HepG2 (cell line): ENCODE data around the gene CENPB. TPM values are rescaled to one million over a fixed set of nuclear protein-coding genes. Genes with fewer than 3 reads are reported as not detected.

Experiments used
- ATAC-seq: fragments of 200-7000 bp; cut with Tn5 transposase; 3 replicates; pipeline ENCODE4 v1.9.1; 2020; ENCODE audit warnings: mild to moderate bottlenecking, moderate library complexity
- BruUV-seq: library from RNA; stranded (reverse); fragments of 400-500 nt; replicated peaks from 2 replicates; lab custom pipeline; 2021; lab: Mats Ljungman, UMichigan
- CTCF ChIA-PET: fragments of 300-600 bp; formaldehyde crosslinking; extraction: SDS; loops from one replicate; lab custom pipeline; 2021; ENCODE audit warnings: low total read pairs, inconsistent platforms, low intra/inter-chr PET ratio; lab: Yijun Ruan, JAX
- POLR2A ChIA-PET: fragments of 350-600 bp; sonication (Branson Sonifier 250); formaldehyde crosslinking; loops from one replicate; lab custom pipeline; 2020; ENCODE audit warnings: antibody characterized with exemption, inconsistent platforms; lab: Yijun Ruan, JAX
- DNase-seq: peaks from one replicate; pipeline ENCODE4 v3.0.0-alpha.2; 2015; ENCODE audit warnings: low spot score
- FAIRE-seq: peaks from 3 replicates; lab custom pipeline; 2011; peaks lifted over from hg19 to GRCh38; lab: Jason Lieb, UNC
- H2AFZ ChIP-seq: one replicate; pipeline ENCODE4 v1.6.1; 2011; ENCODE audit warnings: low read length, inconsistent platforms
- H3K27ac ChIP-seq: fragments of 300-600 bp; 3 replicates; pipeline ENCODE4 v1.8.0; 2011; ENCODE audit warnings: mixed run types, mild to moderate bottlenecking, mixed read lengths, low read length, inconsistent platforms; ENCODE audit not compliant: insufficient read depth; ENCODE audit errors: extremely low read length
- H3K27me3 ChIP-seq, 2 experiments: fragments of 200-600 bp in 1 of 2; 2 replicates in 1 of 2; 3 replicates in 1 of 2; pipeline versions ENCODE4 v1.6.0 to v1.8.0; 2011; ENCODE audit warnings: low read length in 2 of 2, mild to moderate bottlenecking in 2 of 2, moderate library complexity in 2 of 2, inconsistent platforms in 1 of 2; ENCODE audit not compliant: insufficient read depth in 2 of 2, control insufficient read depth in 1 of 2
- H3K36me3 ChIP-seq, 2 experiments: fragments of 200-600 bp in 1 of 2; replicated peaks in 1 of 2; 2 replicates in 1 of 2; 3 replicates in 1 of 2; pipeline versions ENCODE4 v1.5.1 to v1.8.0; 2011; ENCODE audit warnings: low read length in 2 of 2, inconsistent platforms in 1 of 2; ENCODE audit not compliant: insufficient read depth in 2 of 2, control insufficient read depth in 1 of 2
- H3K4me1 ChIP-seq: 2 replicates; pipeline ENCODE4 v1.5.1; 2012; ENCODE audit warnings: low read length, inconsistent platforms; ENCODE audit not compliant: insufficient read depth
- H3K4me2 ChIP-seq: 2 replicates; pipeline ENCODE4 v1.6.0; 2011; ENCODE audit warnings: low read depth, low read length, inconsistent platforms
- H3K4me3 ChIP-seq, 3 experiments: fragments of 200-600 bp in 1 of 3; sonication (generic), shearing (Covaris generic) in 1 of 3; replicated peaks in 1 of 3; 2 replicates each; pipeline ENCODE4 v1.5.1; 2011 to 2016; ENCODE audit warnings: low read length in 3 of 3, inconsistent platforms in 2 of 3, low read depth in 2 of 3, mild to moderate bottlenecking in 2 of 3, control low read depth in 1 of 3, mixed read lengths in 1 of 3; ENCODE audit not compliant: insufficient read depth in 1 of 3
- H3K79me2 ChIP-seq: one replicate; pipeline ENCODE4 v1.6.1; 2011; ENCODE audit warnings: low read length, inconsistent platforms; ENCODE audit not compliant: insufficient read depth
- H3K9ac ChIP-seq: 2 replicates; pipeline ENCODE4 v1.6.0; 2011; ENCODE audit warnings: mild to moderate bottlenecking, low read depth, low read length, inconsistent platforms; ENCODE audit not compliant: insufficient read depth
- H3K9me3 ChIP-seq: 2 replicates; pipeline ENCODE4 v1.5.1; 2012; ENCODE audit warnings: mild to moderate bottlenecking, low read length
- H4K20me1 ChIP-seq: 2 replicates; pipeline ENCODE4 v1.6.0; 2011; ENCODE audit warnings: inconsistent platforms, mild to moderate bottlenecking, low read length, moderate library complexity; ENCODE audit not compliant: insufficient read depth
- CEBPB ChIP-seq: IDR thresholded peaks from 2 replicates; pipeline ENCODE4 v1.6.1; 2011; ENCODE audit warnings: low read depth, low read length, improper control_type of control experiment, borderline replicate concordance
- HOXA9 ChIP-seq: sonication (generic); formaldehyde crosslinking; IDR thresholded peaks from 2 replicates; pipeline ENCODE4 v1.8.1; 2022; ENCODE audit warnings: missing genetic modification reagents, mild to moderate bottlenecking, moderate library complexity, borderline replicate concordance
- MBD4 ChIP-seq: IDR thresholded peaks from 2 replicates; pipeline ENCODE4 v1.6.1; 2012; ENCODE audit warnings: low read length, inconsistent platforms, borderline replicate concordance
- MYNN ChIP-seq: sonication (generic); formaldehyde crosslinking; IDR thresholded peaks from 2 replicates; pipeline ENCODE4 v1.4.0; 2020; ENCODE audit warnings: mild to moderate bottlenecking, low read depth, missing genetic modification reagents
- NFE2L2 ChIP-seq: fragments of 150-350 bp; IDR thresholded peaks from 2 replicates; pipeline ENCODE4 v1.6.1; 2014; ENCODE audit warnings: low read length
- ZNF232 ChIP-seq: sonication (generic); formaldehyde crosslinking; IDR thresholded peaks from 2 replicates; pipeline ENCODE4 v1.4.0; 2020; ENCODE audit warnings: missing genetic modification reagents, borderline replicate concordance
- ZNF317 ChIP-seq: sonication (generic); formaldehyde crosslinking; IDR thresholded peaks from 2 replicates; pipeline ENCODE4 v1.5.0; 2020; ENCODE audit warnings: mild to moderate bottlenecking, missing genetic modification reagents
- ZNF510 ChIP-seq: sonication (generic); formaldehyde crosslinking; IDR thresholded peaks from 2 replicates; pipeline ENCODE4 v1.4.0; 2020; ENCODE audit warnings: low read depth, mild to moderate bottlenecking, missing genetic modification reagents
- ZNF589 ChIP-seq: sonication (generic); formaldehyde crosslinking; conservative IDR thresholded peaks from 2 replicates; pipeline ENCODE4 v1.8.0; 2022; ENCODE audit warnings: mild to moderate bottlenecking, moderate library complexity, missing genetic modification reagents
- ZNF746 ChIP-seq: sonication (generic); formaldehyde crosslinking; IDR thresholded peaks from 2 replicates; pipeline ENCODE4 v1.8.0; 2022; ENCODE audit warnings: mild to moderate bottlenecking, missing genetic modification reagents
- ZSCAN31 ChIP-seq: sonication (generic); formaldehyde crosslinking; IDR thresholded peaks from 2 replicates; pipeline ENCODE4 v1.5.0; 2020; ENCODE audit warnings: low read depth, mild to moderate bottlenecking, missing genetic modification reagents
- WGBS: methylation state at CpG from one replicate; pipeline ENCODE4 v1.1.6; 2017; ENCODE audit warnings: low lambda C conversion rate; 5-methylcytosine and 5-hydroxymethylcytosine counted together
- in situ Hi-C: cut with HindIII; loops from 2 replicates; pipeline ENCODE4 v1.10.0; 2017; ENCODE audit warnings: low pct_unique_long_range_greater_than_20kb; ENCODE audit not compliant: extremely low pct_ligation_motif_present
- intact Hi-C: fragments of 100-400 bp; cut with micrococcal nuclease; formaldehyde crosslinking; loops from one replicate; pipeline ENCODE4 v1.10.0; 2022; ENCODE audit not compliant: unreplicated experiment
- polyA plus RNA-seq, 8 experiments: library from polyadenylated mRNA; depleted of rRNA in 3 of 8; stranded (reverse) in 7 of 8; unstranded in 1 of 8; fragments of >200 nt; fragmentation: Illumina TruSeq in 4 of 8; extraction: Trizol in 4 of 8; gene quantifications; 2 replicates each; pipeline versions ENCODE4 v1.2.1 to v1.2.3, GENCODE V29; 2011 to 2016; ENCODE audit warnings: low read depth in 4 of 8, missing spikeins in 1 of 8, mixed read lengths in 1 of 8; ENCODE audit not compliant: insufficient read depth in 1 of 8
- total RNA-seq, 5 experiments: library from RNA; depleted of rRNA; stranded (reverse); fragments of >200 nt; fragmentation: Illumina TruSeq; extraction: Trizol; gene quantifications; 2 replicates each; pipeline ENCODE4 v1.2.3, GENCODE V29; 2016; ENCODE audit warnings: low read depth in 1 of 5
- TF ChIP-seq, protein P1 (sequence below): fragments of 450-650 bp; IDR thresholded peaks from 2 replicates; pipeline ENCODE4 v1.6.1; 2016
- TF ChIP-seq, protein P2 (sequence below): sonication (generic); formaldehyde crosslinking; IDR thresholded peaks from 2 replicates; pipeline ENCODE4 v1.4.0; 2020; ENCODE audit warnings: missing genetic modification reagents, borderline replicate concordance
- TF ChIP-seq, protein P3 (sequence below): sonication (generic); formaldehyde crosslinking; IDR thresholded peaks from 2 replicates; pipeline ENCODE4 v1.4.0; 2020; ENCODE audit warnings: missing genetic modification reagents
- TF ChIP-seq, protein P4 (sequence below): sonication (generic); formaldehyde crosslinking; IDR thresholded peaks from 2 replicates; pipeline ENCODE4 v1.4.0; 2020; ENCODE audit warnings: mild to moderate bottlenecking, low read depth, missing genetic modification reagents

CENPB gene
- total and polyA plus RNA-seq, 2 of the 13 experiments (the other 11 are each of a cell fraction or from before 2014, with no cell fraction given): 10.4 to 54.5 TPM

DNA sequence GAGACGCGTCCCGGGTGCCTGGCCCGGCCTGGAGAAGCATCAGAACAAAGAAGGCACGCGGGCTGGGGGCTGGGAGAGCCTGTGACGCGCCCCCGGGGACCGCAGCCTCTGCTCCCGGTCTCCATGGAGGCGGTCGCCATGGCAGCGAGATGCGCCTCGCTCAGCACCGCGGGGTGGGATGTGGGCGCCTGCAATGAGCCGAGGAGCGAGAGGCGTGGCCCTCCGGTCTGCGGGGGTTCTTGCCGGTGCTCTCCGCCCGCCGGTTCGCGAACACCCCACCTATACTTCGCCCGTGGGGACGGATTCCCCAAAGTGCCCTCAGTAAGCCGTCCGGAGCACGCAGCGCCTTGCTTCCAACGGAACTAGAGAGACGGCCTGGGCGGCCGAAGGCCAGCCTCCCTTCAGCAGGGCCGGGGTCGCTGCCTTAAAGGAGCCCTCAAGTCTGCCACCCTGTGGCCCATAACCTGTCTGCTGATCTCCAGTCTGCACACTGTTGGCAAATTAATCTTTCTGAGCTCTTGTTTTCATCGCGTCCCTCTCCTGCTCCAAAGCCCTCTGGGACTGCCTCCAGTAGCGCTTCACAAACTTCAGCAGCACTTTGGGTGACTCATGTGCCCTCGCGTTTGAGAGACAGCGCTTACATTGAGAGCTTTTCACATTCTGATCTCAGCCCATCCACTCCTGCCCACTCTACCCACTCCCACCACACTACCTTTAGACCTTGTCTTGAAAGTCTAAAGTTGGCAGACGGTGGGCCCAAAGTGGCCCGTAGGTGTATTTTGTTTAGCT lies 18.0 kb downstream of the CENPB start:
- peak; percentile 73 for ATAC-seq
- POLR2A ChIA-PET: interaction anchor here (0.7 to 3.4 kb wide), 22 partner anchors 8 to 367 kb away, joined by 3 to 74 read pairs (median 5); partner anchors contain the start of genes AP5S1, CDC25B, CENPB and MAVS
- peaks cover 74% of the 10 kb centered on the region for H3K4me1 ChIP-seq
- H3K4me2 ChIP-seq: peak overlapping the region; percentile 85
- H3K27ac ChIP-seq: peak overlapping the region; percentile 75
- peak overlapping the region; percentile 67 to 93 (median 73) for H3K4me3 ChIP-seq
- no peaks in the 10 kb centered on the region for H3K27me3 ChIP-seq
- no peaks in the 10 kb centered on the region for H3K9me3 ChIP-seq
- peak; percentile 83 for DNase-seq
- H3K36me3 ChIP-seq: no peaks in the 10 kb centered on the region
- H2AFZ ChIP-seq: no peak overlapping the region
- CTCF ChIA-PET: interaction anchor here (1.0 to 2.7 kb wide), 7 partner anchors 10 to 92 kb away, joined by 3 to 11 read pairs (median 7); partner anchors contain the start of genes AP5S1 and SPEF1
- under 1% methylated on average over 34 of the region's 51 CpGs for WGBS
- peak overlapping the region; percentile 81 for H3K9ac ChIP-seq
- BruUV-seq: TSS peak; percentile 91
- no peaks in the 10 kb centered on the region for H4K20me1 ChIP-seq
- H3K79me2 ChIP-seq: peaks cover 22% of the 10 kb centered on the region
- in situ Hi-C loops (no loop called here), intact Hi-C loops (loop anchor here (1.0 kb wide), 3 partner anchors 13 to 52 kb away; partner anchors contain the start of gene SPEF1)
- FAIRE-seq: peak; percentile 94
- TF ChIP-seq ZSCAN31 (CRISPR knock-in tag) (no peak; the same call in 1 of the 2 replicates), CEBPB (no peak), NFE2L2 (no peak), MYNN (CRISPR knock-in tag) (0 out of 2 replicates have a peak, but pooled peaks have one; percentile 55), MBD4 (no peak), HOXA9 (CRISPR knock-in tag) (no peak), ZNF746 (CRISPR knock-in tag) (no peak), ZNF510 (CRISPR knock-in tag) (no peak), ZNF232 (CRISPR knock-in tag) (no peak; the same call in 1 of the 2 replicates), ZNF317 (CRISPR knock-in tag) (no peak), ZNF589 (CRISPR knock-in tag) (no peak)
- TF ChIP-seq, protein P1, sequence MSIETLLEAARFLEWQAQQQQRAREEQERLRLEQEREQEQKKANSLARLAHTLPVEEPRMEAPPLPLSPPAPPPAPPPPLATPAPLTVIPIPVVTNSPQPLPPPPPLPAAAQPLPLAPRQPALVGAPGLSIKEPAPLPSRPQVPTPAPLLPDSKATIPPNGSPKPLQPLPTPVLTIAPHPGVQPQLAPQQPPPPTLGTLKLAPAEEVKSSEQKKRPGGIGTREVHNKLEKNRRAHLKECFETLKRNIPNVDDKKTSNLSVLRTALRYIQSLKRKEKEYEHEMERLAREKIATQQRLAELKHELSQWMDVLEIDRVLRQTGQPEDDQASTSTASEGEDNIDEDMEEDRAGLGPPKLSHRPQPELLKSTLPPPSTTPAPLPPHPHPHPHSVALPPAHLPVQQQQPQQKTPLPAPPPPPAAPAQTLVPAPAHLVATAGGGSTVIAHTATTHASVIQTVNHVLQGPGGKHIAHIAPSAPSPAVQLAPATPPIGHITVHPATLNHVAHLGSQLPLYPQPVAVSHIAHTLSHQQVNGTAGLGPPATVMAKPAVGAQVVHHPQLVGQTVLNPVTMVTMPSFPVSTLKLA: no peak
- TF ChIP-seq, protein P2, sequence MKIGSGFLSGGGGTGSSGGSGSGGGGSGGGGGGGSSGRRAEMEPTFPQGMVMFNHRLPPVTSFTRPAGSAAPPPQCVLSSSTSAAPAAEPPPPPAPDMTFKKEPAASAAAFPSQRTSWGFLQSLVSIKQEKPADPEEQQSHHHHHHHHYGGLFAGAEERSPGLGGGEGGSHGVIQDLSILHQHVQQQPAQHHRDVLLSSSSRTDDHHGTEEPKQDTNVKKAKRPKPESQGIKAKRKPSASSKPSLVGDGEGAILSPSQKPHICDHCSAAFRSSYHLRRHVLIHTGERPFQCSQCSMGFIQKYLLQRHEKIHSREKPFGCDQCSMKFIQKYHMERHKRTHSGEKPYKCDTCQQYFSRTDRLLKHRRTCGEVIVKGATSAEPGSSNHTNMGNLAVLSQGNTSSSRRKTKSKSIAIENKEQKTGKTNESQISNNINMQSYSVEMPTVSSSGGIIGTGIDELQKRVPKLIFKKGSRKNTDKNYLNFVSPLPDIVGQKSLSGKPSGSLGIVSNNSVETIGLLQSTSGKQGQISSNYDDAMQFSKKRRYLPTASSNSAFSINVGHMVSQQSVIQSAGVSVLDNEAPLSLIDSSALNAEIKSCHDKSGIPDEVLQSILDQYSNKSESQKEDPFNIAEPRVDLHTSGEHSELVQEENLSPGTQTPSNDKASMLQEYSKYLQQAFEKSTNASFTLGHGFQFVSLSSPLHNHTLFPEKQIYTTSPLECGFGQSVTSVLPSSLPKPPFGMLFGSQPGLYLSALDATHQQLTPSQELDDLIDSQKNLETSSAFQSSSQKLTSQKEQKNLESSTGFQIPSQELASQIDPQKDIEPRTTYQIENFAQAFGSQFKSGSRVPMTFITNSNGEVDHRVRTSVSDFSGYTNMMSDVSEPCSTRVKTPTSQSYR (CRISPR knock-in tag): no peak; the same call in 1 of the 2 replicates
- TF ChIP-seq, protein P3, sequence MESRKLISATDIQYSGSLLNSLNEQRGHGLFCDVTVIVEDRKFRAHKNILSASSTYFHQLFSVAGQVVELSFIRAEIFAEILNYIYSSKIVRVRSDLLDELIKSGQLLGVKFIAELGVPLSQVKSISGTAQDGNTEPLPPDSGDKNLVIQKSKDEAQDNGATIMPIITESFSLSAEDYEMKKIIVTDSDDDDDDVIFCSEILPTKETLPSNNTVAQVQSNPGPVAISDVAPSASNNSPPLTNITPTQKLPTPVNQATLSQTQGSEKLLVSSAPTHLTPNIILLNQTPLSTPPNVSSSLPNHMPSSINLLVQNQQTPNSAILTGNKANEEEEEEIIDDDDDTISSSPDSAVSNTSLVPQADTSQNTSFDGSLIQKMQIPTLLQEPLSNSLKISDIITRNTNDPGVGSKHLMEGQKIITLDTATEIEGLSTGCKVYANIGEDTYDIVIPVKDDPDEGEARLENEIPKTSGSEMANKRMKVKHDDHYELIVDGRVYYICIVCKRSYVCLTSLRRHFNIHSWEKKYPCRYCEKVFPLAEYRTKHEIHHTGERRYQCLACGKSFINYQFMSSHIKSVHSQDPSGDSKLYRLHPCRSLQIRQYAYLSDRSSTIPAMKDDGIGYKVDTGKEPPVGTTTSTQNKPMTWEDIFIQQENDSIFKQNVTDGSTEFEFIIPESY: peak; percentile 43
- TF ChIP-seq, protein P4, sequence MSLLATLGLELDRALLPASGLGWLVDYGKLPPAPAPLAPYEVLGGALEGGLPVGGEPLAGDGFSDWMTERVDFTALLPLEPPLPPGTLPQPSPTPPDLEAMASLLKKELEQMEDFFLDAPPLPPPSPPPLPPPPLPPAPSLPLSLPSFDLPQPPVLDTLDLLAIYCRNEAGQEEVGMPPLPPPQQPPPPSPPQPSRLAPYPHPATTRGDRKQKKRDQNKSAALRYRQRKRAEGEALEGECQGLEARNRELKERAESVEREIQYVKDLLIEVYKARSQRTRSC (CRISPR knock-in tag): no peak
